IMR-90 (cell line): ENCODE data around the gene SBF1. TPM values are rescaled to one million over a fixed set of nuclear protein-coding genes. Genes with fewer than 3 reads are reported as not detected.
A peak's percentile ranks its signal among the peaks of the same experiment; 100 is the strongest.

Experiments used
- ATAC-seq: fragments of 200-7000 bp; cut with Tn5 transposase; 2 replicates; pipeline ENCODE4 v1.9.1; 2020; ENCODE audit warnings: low read depth, mild to moderate bottlenecking, moderate library complexity
- BruUV-seq: library from RNA; stranded (reverse); fragments of 400-500 nt; replicated peaks from 2 replicates; lab custom pipeline; 2021; lab: Mats Ljungman, UMichigan
- CTCF ChIA-PET: fragments of 300-600 bp; formaldehyde crosslinking; extraction: SDS; loops from one replicate; lab custom pipeline; 2021; ENCODE audit warnings: antibody characterized with exemption; lab: Yijun Ruan, JAX
- POLR2A ChIA-PET: fragments of 300-600 bp; sonication (Branson Sonifier 250); formaldehyde crosslinking; loops from one replicate; lab custom pipeline; 2022; ENCODE audit warnings: antibody characterized with exemption; ENCODE audit not compliant: unreplicated experiment; lab: Charles Lee
- DNase-seq: peaks from one replicate; pipeline ENCODE4 v3.0.0; 2013
- H2AFZ ChIP-seq: replicated peaks from 2 replicates; pipeline ENCODE3; 2013; ENCODE audit warnings: low read length, mild to moderate bottlenecking; ENCODE audit not compliant: poor library complexity
- H2AK5ac ChIP-seq: 2 replicates; pipeline ENCODE4 v1.6.1; 2013; ENCODE audit warnings: low read depth, low read length, inconsistent platforms
- H2AK9ac ChIP-seq: replicated peaks from 2 replicates; pipeline ENCODE3; 2013; ENCODE audit warnings: mild to moderate bottlenecking, low read depth, low read length, moderate library complexity; ENCODE audit not compliant: poor library complexity
- H2BK120ac ChIP-seq: 2 replicates; pipeline ENCODE4 v1.6.1; 2013; ENCODE audit warnings: low read depth, low read length, inconsistent platforms
- H2BK15ac ChIP-seq: 3 replicates; pipeline ENCODE4 v1.6.1; 2013; ENCODE audit warnings: low read depth, low read length, inconsistent platforms
- H2BK20ac ChIP-seq: 2 replicates; pipeline ENCODE4 v1.6.1; 2013; ENCODE audit warnings: low read depth, mild to moderate bottlenecking, inconsistent platforms, low read length, moderate library complexity
- H2BK5ac ChIP-seq: 2 replicates; pipeline ENCODE4 v1.6.1; 2013; ENCODE audit warnings: mild to moderate bottlenecking, low read depth, low read length, inconsistent platforms; ENCODE audit not compliant: poor library complexity, severe bottlenecking
- H3K14ac ChIP-seq: replicated peaks from 2 replicates; pipeline ENCODE4 v1.6.1; 2013; ENCODE audit warnings: low read depth, low read length, inconsistent platforms
- H3K18ac ChIP-seq: 2 replicates; pipeline ENCODE4 v1.6.1; 2013; ENCODE audit warnings: low read depth, low read length, control low read depth
- H3K23ac ChIP-seq: 2 replicates; pipeline ENCODE4 v1.6.1; 2013; ENCODE audit warnings: low read depth, low read length, inconsistent platforms
- H3K27ac ChIP-seq: 2 replicates; pipeline ENCODE4 v1.5.1; 2013; ENCODE audit warnings: mild to moderate bottlenecking, control low read depth, low read length; ENCODE audit not compliant: insufficient read depth
- H3K27me3 ChIP-seq: 2 replicates; pipeline ENCODE4 v1.6.1; 2013; ENCODE audit warnings: low read length; ENCODE audit not compliant: control insufficient read depth, insufficient read depth
- H3K36me3 ChIP-seq: 2 replicates; pipeline ENCODE4 v1.6.1; 2013; ENCODE audit warnings: low read length, mixed read lengths; ENCODE audit not compliant: control insufficient read depth, insufficient read depth
- H3K4ac ChIP-seq: 2 replicates; pipeline ENCODE4 v1.6.1; 2013; ENCODE audit warnings: low read depth, low read length, inconsistent platforms
- H3K4me1 ChIP-seq: 2 replicates; pipeline ENCODE4 v1.6.1; 2013; ENCODE audit warnings: low read length, mixed read lengths; ENCODE audit not compliant: control insufficient read depth, insufficient read depth
- H3K4me2 ChIP-seq: 2 replicates; pipeline ENCODE4 v1.6.1; 2013; ENCODE audit warnings: low read depth, mild to moderate bottlenecking, control low read depth, low read length, moderate library complexity
- H3K4me3 ChIP-seq: 2 replicates; pipeline ENCODE4 v1.5.1; 2013; ENCODE audit warnings: low read depth, mild to moderate bottlenecking, control low read depth, low read length, moderate library complexity; ENCODE audit not compliant: insufficient read depth
- H3K56ac ChIP-seq: 2 replicates; pipeline ENCODE4 v1.6.1; 2013; ENCODE audit warnings: low read length, inconsistent platforms; ENCODE audit not compliant: insufficient read depth; ENCODE audit errors: extremely low read depth
- H3K79me1 ChIP-seq, 2 experiments: 2 replicates each; pipeline ENCODE4 v1.6.1; 2013; ENCODE audit warnings: low read length in 2 of 2, inconsistent platforms in 1 of 2, low read depth in 1 of 2
- H3K9ac ChIP-seq: 2 replicates; pipeline ENCODE4 v1.6.1; 2013; ENCODE audit warnings: low read depth, low read length, control low read depth
- H3K9me1 ChIP-seq: 2 replicates; pipeline ENCODE4 v1.6.1; 2013; ENCODE audit warnings: low read length, inconsistent platforms; ENCODE audit not compliant: insufficient read depth
- H3K9me3 ChIP-seq: 2 replicates; pipeline ENCODE4 v1.6.1; 2013; ENCODE audit warnings: low read length; ENCODE audit not compliant: control insufficient read depth, insufficient read depth
- H4K20me1 ChIP-seq: 2 replicates; pipeline ENCODE4 v1.6.1; 2013; ENCODE audit warnings: low read length, inconsistent platforms; ENCODE audit not compliant: insufficient read depth
- H4K5ac ChIP-seq: 2 replicates; pipeline ENCODE4 v1.6.1; 2013; ENCODE audit warnings: mild to moderate bottlenecking, low read depth, low read length, control low read depth
- H4K8ac ChIP-seq, 2 experiments: 2 replicates each; pipeline ENCODE4 v1.6.1; 2013; ENCODE audit warnings: low read depth in 2 of 2, low read length in 2 of 2, control low read depth in 1 of 2, inconsistent platforms in 1 of 2
- H4K91ac ChIP-seq: 2 replicates; pipeline ENCODE4 v1.6.1; 2013; ENCODE audit warnings: low read depth, low read length, inconsistent platforms; ENCODE audit not compliant: insufficient read depth
- BHLHE40 ChIP-seq: fragments of 150-350 bp; IDR thresholded peaks from 2 replicates; pipeline ENCODE4 v1.6.1; 2016; ENCODE audit warnings: mild to moderate bottlenecking, low read depth, low read length
- CHD1 ChIP-seq: IDR thresholded peaks from 2 replicates; pipeline ENCODE4 v1.6.1; 2012; ENCODE audit warnings: low read depth, low read length, improper control_type of control experiment
- FOS ChIP-seq: fragments of 150-350 bp; IDR thresholded peaks from 2 replicates; pipeline ENCODE4 v1.6.1; 2016; ENCODE audit warnings: low read depth, low read length
- RFX5 ChIP-seq: IDR thresholded peaks from 2 replicates; pipeline ENCODE4 v1.8.0; 2012; ENCODE audit warnings: low read depth, mild to moderate bottlenecking, low read length, moderate library complexity
- WGBS, 2 experiments: methylation state at CpG; one replicate each; pipeline versions ENCODE4 v1.1.5 to v1.1.7; 2013; ENCODE audit warnings: missing lambda C conversion rate in 2 of 2; ENCODE audit not compliant: insufficient read length in 1 of 2; ENCODE audit errors: extremely low coverage in 2 of 2; 5-methylcytosine and 5-hydroxymethylcytosine counted together
- dilution Hi-C: fragments of 300-500 bp; cut with HindIII; formaldehyde crosslinking; loops from one replicate; pipeline ENCODE4 v1.14.3; 2018; ENCODE audit warnings: low sequenced_read_pairs; ENCODE audit not compliant: unreplicated experiment
- in situ Hi-C: fragments of 300-500 bp; cut with MboI; formaldehyde crosslinking; loops from 3 replicates; pipeline ENCODE4 v1.14.3; 2019; ENCODE audit warnings: low sequenced_read_pairs, inconsistent platforms, mixed read lengths
- intact Hi-C: fragments of 100-400 bp; cut with micrococcal nuclease; formaldehyde crosslinking; loops from 2 replicates; pipeline ENCODE4 v1.10.0; 2022
- polyA plus RNA-seq, 3 experiments: library from polyadenylated mRNA; depleted of rRNA; stranded (reverse); fragments of >200 nt; gene quantifications; 2 replicates each; pipeline ENCODE4 v1.2.3, GENCODE V29; 2012; ENCODE audit warnings: low replicate concordance in 1 of 3
- total RNA-seq: library from RNA; depleted of rRNA; stranded (reverse); fragments of >200 nt; gene quantifications from 2 replicates; pipeline ENCODE4 v1.2.3, GENCODE V29; 2012
- TF ChIP-seq, protein P1 (sequence below): fragments of 150-350 bp; IDR thresholded peaks from 2 replicates; pipeline ENCODE4 v1.6.1; 2017; ENCODE audit warnings: mild to moderate bottlenecking, antibody characterized with exemption, low read length, low read depth

Gene SBF1
- total and polyA plus RNA-seq, 2 of the 4 experiments (the other 2 are of a cell fraction), result 21.5 to 33.2 TPM

DNA sequence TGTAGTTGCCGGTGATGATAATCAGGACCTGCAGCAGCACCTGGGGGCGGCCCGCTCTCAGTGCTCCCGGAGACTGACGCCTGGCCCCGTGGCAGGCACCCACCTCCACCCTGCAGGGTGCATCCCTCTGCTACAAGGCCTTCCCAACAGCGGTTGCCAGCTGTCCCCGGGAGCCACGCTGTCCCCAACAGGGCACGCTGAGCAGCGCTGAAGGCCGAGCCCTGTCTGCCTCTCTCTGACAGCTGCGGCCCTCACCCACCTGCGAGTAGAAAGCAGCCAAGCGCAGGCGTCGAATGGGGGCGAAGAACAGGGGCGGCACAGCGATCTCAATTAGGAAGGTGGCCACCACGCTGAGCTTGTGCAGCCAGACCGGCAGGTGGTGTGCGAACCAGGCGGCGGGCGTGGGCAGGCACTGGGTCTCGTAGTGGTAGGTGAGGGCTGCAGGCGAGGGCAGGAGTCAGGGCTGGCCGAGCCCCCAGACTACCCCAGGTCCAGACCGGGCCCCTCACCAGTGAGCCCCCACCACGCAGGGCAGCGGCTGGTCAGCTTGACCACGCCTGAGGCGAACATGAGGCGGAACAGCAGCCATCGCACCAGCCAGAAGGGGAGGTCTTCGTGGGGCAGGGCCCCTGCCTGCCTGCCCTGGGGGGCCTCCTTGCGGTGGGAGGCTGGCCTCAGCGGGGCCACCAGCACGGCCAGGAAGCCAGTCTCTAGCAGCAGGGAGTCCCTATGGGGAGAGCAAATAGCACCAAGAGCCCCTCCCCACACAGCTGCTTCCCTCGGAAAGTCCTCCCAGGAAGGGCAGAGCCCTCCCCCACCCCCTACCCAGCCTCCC, 31.2 kb upstream of the SBF1 start (continued):
- TF ChIP-seq, protein P1, sequence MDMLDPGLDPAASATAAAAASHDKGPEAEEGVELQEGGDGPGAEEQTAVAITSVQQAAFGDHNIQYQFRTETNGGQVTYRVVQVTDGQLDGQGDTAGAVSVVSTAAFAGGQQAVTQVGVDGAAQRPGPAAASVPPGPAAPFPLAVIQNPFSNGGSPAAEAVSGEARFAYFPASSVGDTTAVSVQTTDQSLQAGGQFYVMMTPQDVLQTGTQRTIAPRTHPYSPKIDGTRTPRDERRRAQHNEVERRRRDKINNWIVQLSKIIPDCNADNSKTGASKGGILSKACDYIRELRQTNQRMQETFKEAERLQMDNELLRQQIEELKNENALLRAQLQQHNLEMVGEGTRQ, result no peak
- TF ChIP-seq RFX5, result no peak
- no peak for TF ChIP-seq BHLHE40
- no peak for TF ChIP-seq FOS

DNA sequence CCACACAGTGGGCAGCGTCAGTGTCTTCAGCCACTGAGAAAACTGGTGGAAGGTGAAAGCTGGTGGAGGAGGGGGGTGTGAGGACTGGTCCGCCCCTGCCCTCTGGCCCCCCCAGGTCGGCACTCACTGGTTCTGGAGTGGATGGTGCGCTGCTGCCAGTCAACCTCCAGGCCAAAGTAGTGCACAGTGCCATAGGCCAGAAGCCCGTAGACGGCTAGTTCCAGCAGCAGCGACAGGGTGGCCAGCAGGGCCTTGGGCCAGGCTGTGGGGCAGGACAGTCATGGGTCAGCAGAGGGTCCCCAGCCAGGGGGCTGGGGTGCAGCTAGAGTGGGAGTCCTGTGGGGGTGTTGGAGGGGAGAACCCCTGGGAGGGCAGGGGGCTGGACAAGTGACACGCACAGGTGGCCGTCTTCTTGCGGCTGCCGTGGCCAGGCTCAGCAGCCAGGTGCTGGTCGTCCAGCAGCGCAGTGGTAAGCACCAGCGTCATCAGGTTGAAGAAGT, 30.5 kb upstream of the SBF1 start:
- H2BK120ac ChIP-seq, result no peak overlapping the region
- H2AK9ac ChIP-seq, result peak overlapping the region; percentile 26
- H3K4me3 ChIP-seq, result no peak overlapping the region
- H3K27me3 ChIP-seq, result no peaks in the 10 kb centered on the region
- H2BK20ac ChIP-seq, result no peak overlapping the region
- H4K5ac ChIP-seq, result no peak overlapping the region
- H4K20me1 ChIP-seq, result no peaks in the 10 kb centered on the region; the same call in 1 of the 2 replicates
- H3K27ac ChIP-seq, result no peak overlapping the region
- H4K91ac ChIP-seq, result no peak overlapping the region
- CTCF ChIA-PET, result no interaction called here
- ATAC-seq (no peak), DNase-seq (no peak)
- no peak overlapping the region for H3K18ac ChIP-seq
- H3K9me3 ChIP-seq, result no peaks in the 10 kb centered on the region
- H2BK15ac ChIP-seq, result no peak overlapping the region
- in situ Hi-C loops, result no loop called here
- H3K4me1 ChIP-seq, result peaks cover 4% of the 10 kb centered on the region
- H2AK5ac ChIP-seq, result no peak overlapping the region
- H3K79me1 ChIP-seq, result peaks cover 8 to 49% of the 10 kb centered on the region in 2 experiments
- no peak overlapping the region for H3K4me2 ChIP-seq
- WGBS, 2 experiments, result 93% methylated on average over 12 of the region's 14 CpGs; no CpG with 5 or more reads in 1 of the 2 experiments
- H3K14ac ChIP-seq, result no peak overlapping the region
- H4K8ac ChIP-seq, result no peak overlapping the region
- POLR2A ChIA-PET, result no interaction called here
- dilution Hi-C loops, result no loop called here
- H2AFZ ChIP-seq, result no peak overlapping the region
- no peak overlapping the region for H3K56ac ChIP-seq
- H3K9me1 ChIP-seq, result no peaks in the 10 kb centered on the region
- intact Hi-C loops, result no loop called here
- TSS peak; percentile 39 for BruUV-seq
- H3K9ac ChIP-seq, result no peak overlapping the region
- H3K36me3 ChIP-seq, result peaks cover 28% of the 10 kb centered on the region
- TF ChIP-seq CHD1, result no peak
- no peak overlapping the region for H2BK5ac ChIP-seq
- no peak overlapping the region for H3K23ac ChIP-seq
- H3K4ac ChIP-seq, result no peak overlapping the region
